Endothelial cell of umbilical vein (primary cell): ENCODE results near the gene NKX6-2. TPM values are rescaled to one million over a fixed set of nuclear protein-coding genes. Genes with fewer than 3 reads are reported as not detected.
A peak's percentile ranks its signal among the peaks of the same experiment; 100 is the strongest.

Experiments used
- BruUV-seq: library from RNA; stranded (reverse); fragments of 400-500 nt; replicated peaks from 2 replicates; lab custom pipeline; 2021; lab: Mats Ljungman, UMichigan
- CTCF ChIA-PET: fragments of 300-600, 350-600 bp; sonication (Branson Sonifier 250); formaldehyde crosslinking; loops from one replicate; lab custom pipeline; 2021; ENCODE audit warnings: antibody characterized with exemption, inconsistent platforms; lab: Charles Lee
- POLR2A ChIA-PET: fragments of 300-600, 350-600 bp; sonication (Branson Sonifier 250); formaldehyde crosslinking; loops from one replicate; lab custom pipeline; 2021; ENCODE audit warnings: antibody characterized with exemption, inconsistent platforms; lab: Charles Lee
- DNase-seq: peaks from one replicate; pipeline ENCODE4 v3.0.0-alpha.2; 2011; ENCODE audit warnings: low read depth, low spot score
- FAIRE-seq: peaks from 2 replicates; lab custom pipeline; 2011; peaks lifted over from hg19 to GRCh38; lab: Jason Lieb, UNC
- H2AFZ ChIP-seq: 2 replicates; pipeline ENCODE4 v1.6.0; 2012; ENCODE audit warnings: low read depth, low read length, control low read depth, inconsistent platforms
- H3K27ac ChIP-seq: 2 replicates; pipeline ENCODE4 v1.5.1; 2011; ENCODE audit warnings: low read depth, mild to moderate bottlenecking, control low read depth, low read length, moderate library complexity; ENCODE audit not compliant: insufficient read depth
- H3K27me3 ChIP-seq, 2 experiments: 2 replicates each; pipeline versions ENCODE4 v1.6.0 to v1.6.1; 2011; ENCODE audit warnings: low read length in 2 of 2, mixed read lengths in 1 of 2; ENCODE audit not compliant: control insufficient read depth in 2 of 2, insufficient read depth in 2 of 2
- H3K36me3 ChIP-seq, 2 experiments: 2 replicates in 1 of 2; 3 replicates in 1 of 2; pipeline ENCODE4 v1.5.1; 2011; ENCODE audit warnings: low read length in 2 of 2, mild to moderate bottlenecking in 1 of 2, moderate library complexity in 1 of 2; ENCODE audit not compliant: control insufficient read depth in 2 of 2, insufficient read depth in 2 of 2; ENCODE audit errors: extremely low read depth in 1 of 2
- H3K4me1 ChIP-seq: 3 replicates; pipeline ENCODE4 v1.5.1; 2011; ENCODE audit warnings: mild to moderate bottlenecking, low read length; ENCODE audit not compliant: control insufficient read depth, insufficient read depth; ENCODE audit errors: extremely low read depth
- H3K4me2 ChIP-seq: 2 replicates; pipeline ENCODE4 v1.6.1; 2011; ENCODE audit warnings: low read length, control low read depth, mixed read lengths; ENCODE audit not compliant: insufficient read depth
- H3K4me3 ChIP-seq, 3 experiments: fragments of 200-600 bp in 1 of 3; sonication (generic), shearing (Covaris generic) in 1 of 3; replicated peaks in 1 of 3; 2 replicates each; pipeline ENCODE4 v1.5.1; 2011 to 2016; ENCODE audit warnings: control low read depth in 3 of 3, low read length in 3 of 3, mild to moderate bottlenecking in 2 of 3, inconsistent platforms in 1 of 3, low read depth in 1 of 3, moderate library complexity in 1 of 3; ENCODE audit not compliant: insufficient read depth in 1 of 3
- H3K79me2 ChIP-seq: 2 replicates; pipeline ENCODE4 v1.6.0; 2012; ENCODE audit warnings: low read length, inconsistent platforms; ENCODE audit not compliant: control insufficient read depth, insufficient read depth
- H3K9ac ChIP-seq: replicated peaks from 2 replicates; pipeline ENCODE3; 2011; ENCODE audit warnings: low read length, control low read depth; ENCODE audit not compliant: insufficient read depth; ENCODE audit errors: extremely low read depth
- H3K9me1 ChIP-seq: replicated peaks from 3 replicates; pipeline ENCODE4 v1.6.0; 2011; ENCODE audit warnings: mild to moderate bottlenecking, low read length; ENCODE audit not compliant: control insufficient read depth, insufficient read depth; ENCODE audit errors: extremely low read depth
- H3K9me3 ChIP-seq: replicated peaks from 2 replicates; pipeline ENCODE4 v1.5.1; 2012; ENCODE audit warnings: low read length, inconsistent platforms; ENCODE audit not compliant: control insufficient read depth, insufficient read depth
- H4K20me1 ChIP-seq: replicated peaks from 2 replicates; pipeline ENCODE3; 2011; ENCODE audit warnings: mild to moderate bottlenecking, low read length; ENCODE audit not compliant: control insufficient read depth, insufficient read depth; ENCODE audit errors: extremely low read depth
- EZH2 ChIP-seq: IDR thresholded peaks from 2 replicates; pipeline ENCODE4 v1.6.1; 2012; ENCODE audit warnings: borderline replicate concordance, low read depth, mild to moderate bottlenecking, moderate library complexity, low read length, inconsistent platforms; ENCODE audit not compliant: severe bottlenecking
- FOS ChIP-seq: IDR thresholded peaks from 2 replicates; pipeline ENCODE4 v1.6.1; 2011; ENCODE audit warnings: mild to moderate bottlenecking, low read length, moderate library complexity, borderline replicate concordance; ENCODE audit not compliant: insufficient read depth
- POLR2A ChIP-seq: IDR thresholded peaks from 2 replicates; pipeline ENCODE4 v1.6.1; 2012; ENCODE audit warnings: low read depth, mild to moderate bottlenecking, control low read depth, low read length
- POLR2AphosphoS5 ChIP-seq: IDR thresholded peaks from 2 replicates; pipeline ENCODE4 v1.6.1; 2012; ENCODE audit warnings: low read depth, mild to moderate bottlenecking, control low read depth, low read length, moderate library complexity; ENCODE audit not compliant: insufficient read depth
- dilution Hi-C: fragments of 300-500 bp; cut with MboI; formaldehyde crosslinking; loops from one replicate; pipeline ENCODE4 v1.15.0; 2019; ENCODE audit warnings: low sequenced_read_pairs; ENCODE audit not compliant: extremely low pct_ligation_motif_present
- intact Hi-C: fragments of 100-400 bp; cut with micrococcal nuclease; formaldehyde crosslinking; loops from one replicate; pipeline ENCODE4 v1.10.0; 2022
- polyA plus RNA-seq, 4 experiments: library from polyadenylated mRNA; depleted of rRNA in 3 of 4; stranded (reverse) in 3 of 4; unstranded in 1 of 4; fragments of >200 nt; gene quantifications; 2 replicates each; pipeline versions ENCODE4 v1.2.1 to v1.2.3, GENCODE V29; 2011 to 2012; ENCODE audit warnings: missing spikeins in 1 of 4
- total RNA-seq: library from RNA; stranded (reverse); gene quantifications from 2 replicates; pipeline ENCODE4 v1.2.3, GENCODE V29; 2021
- TF ChIP-seq, protein P1 (sequence below), 2 donors: IDR thresholded peaks; 1 replicate in 1 of 2; 2 replicates in 1 of 2; pipeline ENCODE4 v1.5.1; 2011; ENCODE audit warnings: low read length in 2 of 2, mild to moderate bottlenecking in 2 of 2, moderate library complexity in 2 of 2, control low read depth in 1 of 2, inconsistent platforms in 1 of 2, low read depth in 1 of 2; ENCODE audit not compliant: insufficient read depth in 1 of 2; ENCODE audit errors: extremely low read depth in 1 of 2

Gene NKX6-2
- total and polyA plus RNA-seq, 2 donors (not counting 3 experiments of a cell fraction or from before 2014, with no cell fraction given), result not detected

DNA sequence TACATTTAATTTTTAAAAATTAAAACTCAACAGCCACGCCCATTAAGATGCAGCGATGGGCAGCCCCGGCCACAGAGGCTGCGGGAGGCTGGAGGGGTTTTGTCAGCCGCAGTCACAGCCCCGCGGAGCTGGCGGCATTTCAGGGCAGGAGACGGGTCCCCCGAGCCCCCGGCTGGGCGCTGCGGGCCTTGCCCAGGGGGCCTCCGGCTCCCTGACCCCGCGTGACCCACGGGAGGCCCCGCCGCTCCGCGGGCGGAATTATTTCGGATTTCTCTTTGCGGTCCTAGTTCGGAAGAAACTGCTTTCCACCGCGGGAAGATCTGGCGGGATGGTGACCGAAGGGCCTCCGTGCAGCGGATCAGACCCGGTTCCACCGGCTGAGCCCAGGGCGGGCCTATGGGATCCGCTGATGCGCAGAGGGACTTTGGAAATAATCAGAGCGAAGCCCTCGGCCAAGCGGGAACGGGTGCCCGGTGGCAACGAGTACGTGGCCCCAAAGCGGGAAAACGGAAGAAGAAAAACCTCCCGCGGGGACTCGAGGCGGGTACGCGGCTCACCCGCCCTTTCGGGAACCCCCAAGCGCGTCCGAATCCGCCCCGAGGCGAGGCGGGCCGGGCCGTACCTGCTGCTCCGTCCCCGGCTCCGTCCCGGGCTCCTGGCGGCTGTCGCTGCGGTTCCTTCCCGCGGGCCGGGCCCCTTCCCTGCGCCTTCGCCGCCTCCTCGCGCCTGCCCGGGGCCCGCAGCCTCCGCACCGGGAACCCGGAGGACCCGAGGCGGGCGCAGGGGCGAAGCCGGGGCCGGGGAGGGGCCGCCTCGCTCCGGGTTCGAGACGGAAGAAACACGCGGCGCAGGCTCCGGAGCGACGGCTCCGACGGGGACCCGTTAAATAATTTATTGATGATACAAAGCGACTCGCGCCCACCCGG is 1.7 kb downstream of the NKX6-2 start:
- H3K9ac ChIP-seq, result no peak overlapping the region
- ChIA-PET CTCF (no interaction called here), POLR2A (no interaction called here)
- no peak overlapping the region for H2AFZ ChIP-seq
- dilution Hi-C loops, result no loop called here
- no peak overlapping the region for H3K4me3 ChIP-seq
- H3K27me3 ChIP-seq, result peaks cover 30 to 53% of the 10 kb centered on the region in 2 experiments
- H3K27ac ChIP-seq, result no peak overlapping the region
- H4K20me1 ChIP-seq, result no peaks in the 10 kb centered on the region
- no TSS peak for BruUV-seq
- H3K4me2 ChIP-seq, result no peak overlapping the region
- no peaks in the 10 kb centered on the region for H3K9me3 ChIP-seq
- no peak for DNase-seq
- TF ChIP-seq FOS, result no peak
- TF ChIP-seq POLR2AphosphoS5, result peak; percentile 23
- peak; percentile 86 for TF ChIP-seq EZH2
- TF ChIP-seq, protein P1, sequence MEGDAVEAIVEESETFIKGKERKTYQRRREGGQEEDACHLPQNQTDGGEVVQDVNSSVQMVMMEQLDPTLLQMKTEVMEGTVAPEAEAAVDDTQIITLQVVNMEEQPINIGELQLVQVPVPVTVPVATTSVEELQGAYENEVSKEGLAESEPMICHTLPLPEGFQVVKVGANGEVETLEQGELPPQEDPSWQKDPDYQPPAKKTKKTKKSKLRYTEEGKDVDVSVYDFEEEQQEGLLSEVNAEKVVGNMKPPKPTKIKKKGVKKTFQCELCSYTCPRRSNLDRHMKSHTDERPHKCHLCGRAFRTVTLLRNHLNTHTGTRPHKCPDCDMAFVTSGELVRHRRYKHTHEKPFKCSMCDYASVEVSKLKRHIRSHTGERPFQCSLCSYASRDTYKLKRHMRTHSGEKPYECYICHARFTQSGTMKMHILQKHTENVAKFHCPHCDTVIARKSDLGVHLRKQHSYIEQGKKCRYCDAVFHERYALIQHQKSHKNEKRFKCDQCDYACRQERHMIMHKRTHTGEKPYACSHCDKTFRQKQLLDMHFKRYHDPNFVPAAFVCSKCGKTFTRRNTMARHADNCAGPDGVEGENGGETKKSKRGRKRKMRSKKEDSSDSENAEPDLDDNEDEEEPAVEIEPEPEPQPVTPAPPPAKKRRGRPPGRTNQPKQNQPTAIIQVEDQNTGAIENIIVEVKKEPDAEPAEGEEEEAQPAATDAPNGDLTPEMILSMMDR (IDR thresholded peaks at IDR 0.05; ENCODE audit: extremely low read depth in 1 of 2, insufficient read depth in 1 of 2, low read depth in 1 of 2, low read length in 2 of 2), result no peak
- no peak for TF ChIP-seq POLR2A
- intact Hi-C loops, result loop anchor here (1.0 kb wide), 1 partner anchor 130 kb away; no protein-coding TSS in a partner anchor
- no peaks in the 10 kb centered on the region for H3K36me3 ChIP-seq
- H3K4me1 ChIP-seq, result no peaks in the 10 kb centered on the region
- H3K9me1 ChIP-seq, result no peaks in the 10 kb centered on the region
- H3K79me2 ChIP-seq, result no peaks in the 10 kb centered on the region
- no peak for FAIRE-seq
